Right ventricle myocardium inferior (tissue), 1 donor: ENCODE results near the gene AGMO. TPM values are rescaled to one million over a fixed set of nuclear protein-coding genes. Genes with fewer than 3 reads are reported as not detected.

Experiments used
- ATAC-seq: fragments of 200-7000 bp; cut with Tn5 transposase; one replicate; pipeline ENCODE4 v1.9.1; 2020; ENCODE audit warnings: mild to moderate bottlenecking, moderate library complexity
- DNase-seq: peaks from one replicate; pipeline ENCODE4 v3.0.0; 2021; ENCODE audit errors: missing footprints
- intact Hi-C: fragments of 100-400 bp; cut with DNase I; formaldehyde crosslinking; loops from one replicate; pipeline ENCODE4 v1.11.0; 2022
- total RNA-seq: library from RNA; stranded (reverse); fragmentation: NEBNext Ultra II Directional; extraction: Animal tissue kit (Norgen Biotek cat#: 25700); gene quantifications from one replicate; pipeline ENCODE4 v1.2.1, GENCODE V29; 2021
- donor health status: DM: no; HTN: yes; CAD: no; lungs with severe emphysema.

AGMO gene
- total RNA-seq, 1 donor from 2014 or later = 0.16 TPM

DNA sequence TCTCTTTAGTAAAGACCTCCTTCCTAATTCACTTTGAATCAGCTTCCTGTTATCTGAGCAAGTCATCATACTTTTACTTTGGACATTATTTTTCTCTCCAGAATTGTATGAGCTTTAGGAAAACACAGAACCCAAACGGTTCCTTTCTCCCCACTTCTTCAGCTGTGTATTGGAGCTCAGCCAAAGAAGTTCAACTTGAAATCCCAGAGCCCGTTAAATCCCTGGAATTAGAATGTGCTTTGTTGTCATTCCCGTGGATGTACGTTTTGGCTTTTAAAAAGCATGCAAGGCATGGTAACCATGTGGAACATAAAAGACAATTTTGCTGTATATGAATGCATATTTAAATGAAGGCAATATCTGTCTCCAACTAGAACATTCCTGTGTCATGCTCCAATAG, 46.6 kb downstream of the AGMO start:
- ATAC-seq (no peak), DNase-seq (no peak)
- intact Hi-C loops = no loop called here

DNA sequence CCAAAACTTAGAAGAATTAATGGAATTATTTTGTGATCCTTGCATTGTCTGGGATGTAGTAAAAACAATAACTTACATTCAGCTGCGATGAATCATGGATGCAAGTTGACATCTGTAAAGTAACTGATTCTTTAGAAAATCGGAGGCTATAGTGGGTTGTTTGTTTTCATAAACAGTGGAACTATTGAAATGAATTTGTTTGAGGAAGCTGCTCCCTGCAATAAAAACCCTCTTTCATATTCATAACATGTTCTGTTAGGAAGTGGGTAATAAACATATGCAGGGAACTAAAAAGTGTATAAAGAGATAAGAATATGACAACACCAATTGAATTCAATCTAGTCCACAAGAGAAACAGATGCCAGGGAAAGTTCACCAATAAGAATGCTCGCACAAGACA, 53.6 kb downstream of the AGMO start:
- intact Hi-C loops = no loop called here
- no peak for ATAC-seq
- DNase-seq = no peak

DNA sequence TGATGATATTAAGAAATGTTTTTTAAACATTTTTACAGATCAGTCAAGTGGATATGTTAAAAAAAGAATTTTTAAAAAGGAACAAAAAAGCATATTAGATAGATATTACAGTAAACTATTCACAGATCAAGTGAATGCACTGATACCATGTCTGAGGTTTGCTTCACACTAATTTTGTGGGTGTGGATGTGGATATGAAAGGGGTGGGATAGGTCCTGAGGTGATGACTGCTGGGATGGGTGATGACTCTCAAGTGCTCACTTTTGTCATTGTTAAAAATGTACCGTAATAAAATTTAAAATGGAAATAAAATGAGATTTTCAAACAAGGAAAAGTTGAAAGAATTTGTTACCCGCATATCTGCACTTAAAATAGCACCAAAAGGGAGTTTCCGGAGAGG, 54.1 kb downstream of the AGMO start:
- ATAC-seq (no peak), DNase-seq (no peak)
- intact Hi-C loops = no loop called here

DNA sequence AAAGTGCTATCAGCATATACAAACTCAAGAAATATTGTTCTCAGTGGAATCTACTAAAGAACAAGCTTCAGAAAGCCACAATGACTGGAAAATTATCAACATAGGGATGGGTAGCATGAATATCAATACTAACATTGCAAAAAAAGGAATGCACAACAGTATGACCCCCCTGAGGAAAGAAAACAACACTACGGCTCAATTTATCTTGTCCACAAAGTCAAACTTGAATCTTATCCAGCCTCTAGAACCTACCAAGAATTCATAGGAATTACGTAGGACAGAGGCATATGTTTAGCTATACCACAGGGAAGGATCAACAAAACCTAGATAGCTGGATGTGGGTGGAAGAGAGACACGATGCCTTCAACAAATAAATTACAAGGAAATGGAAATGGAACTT, 54.6 kb downstream of the AGMO start:
- DNase-seq (no peak), ATAC-seq (no peak)
- intact Hi-C loops = no loop called here

DNA sequence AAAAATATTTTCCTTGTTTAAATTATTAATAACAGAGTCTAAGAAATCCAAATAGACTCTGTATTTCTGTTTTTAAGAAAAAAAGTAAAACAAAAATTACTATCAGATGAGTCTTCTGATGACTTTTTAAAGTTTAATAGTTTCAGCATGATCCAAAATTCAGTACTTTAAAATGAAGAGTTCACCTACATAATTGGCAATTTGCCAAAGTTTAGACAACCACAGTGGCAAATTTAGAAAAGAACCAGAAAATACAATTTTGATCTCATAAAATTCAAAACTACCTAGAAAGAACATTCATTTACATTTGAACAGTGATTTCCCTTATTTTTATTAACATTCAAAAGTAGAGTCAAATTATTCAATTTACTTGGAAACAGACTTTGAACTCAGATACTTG, 56.1 kb downstream of the AGMO start:
- no peak for DNase-seq
- intact Hi-C loops = no loop called here
- no peak for ATAC-seq

DNA sequence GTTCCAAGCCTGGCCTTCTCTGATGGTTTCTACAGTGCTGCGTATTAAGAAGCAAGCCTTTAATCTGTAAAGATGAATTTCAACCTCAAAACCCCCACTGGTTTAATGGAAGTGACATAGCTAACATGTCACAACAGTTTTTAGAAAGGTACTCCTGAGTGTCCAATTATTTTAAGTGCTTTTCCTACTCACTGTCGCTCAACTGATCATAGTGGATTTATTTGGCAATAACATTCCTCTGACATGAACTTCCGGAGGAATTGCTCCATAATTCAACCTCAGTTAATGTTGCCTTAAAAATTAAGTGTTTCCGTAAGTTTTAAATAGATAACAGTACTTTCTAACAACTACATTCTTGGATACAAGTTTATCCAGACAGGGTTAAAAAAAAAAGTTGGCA, 57.5 kb downstream of the AGMO start:
- ATAC-seq (no peak), DNase-seq (no peak)
- intact Hi-C loops = no loop called here

DNA sequence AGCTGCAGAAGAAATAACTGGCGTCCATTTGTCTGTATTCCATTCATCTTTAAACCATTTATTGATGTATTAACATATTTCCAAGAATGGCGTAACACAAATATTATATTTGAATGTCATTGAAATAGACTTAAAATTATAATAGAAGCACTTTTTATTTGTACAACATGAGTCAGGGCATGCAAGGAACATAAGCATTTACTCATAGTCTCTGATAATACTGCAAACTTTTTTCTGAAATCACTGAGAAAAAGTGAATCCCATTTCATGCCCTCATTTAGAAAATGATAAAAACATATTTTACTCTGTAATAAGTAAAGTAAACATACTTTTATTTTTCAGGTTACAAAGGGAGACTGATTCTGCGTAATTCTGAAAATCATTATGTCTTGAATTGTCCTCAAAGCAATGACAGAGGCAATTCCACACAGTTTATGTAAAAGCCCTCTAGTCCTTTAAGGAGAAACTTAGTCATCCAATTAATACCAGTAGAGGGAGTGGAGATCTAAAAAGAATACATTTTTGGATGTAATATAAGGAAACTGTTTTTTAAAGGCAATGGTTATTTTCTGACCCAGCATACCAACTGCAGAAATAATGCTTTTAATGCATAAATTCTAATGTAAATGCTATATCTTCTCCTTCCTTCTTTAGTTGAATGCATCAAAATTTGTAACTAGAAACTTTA, 58.1 kb downstream of the AGMO start:
- ATAC-seq (no peak), DNase-seq (no peak)
- intact Hi-C loops = no loop called here

DNA sequence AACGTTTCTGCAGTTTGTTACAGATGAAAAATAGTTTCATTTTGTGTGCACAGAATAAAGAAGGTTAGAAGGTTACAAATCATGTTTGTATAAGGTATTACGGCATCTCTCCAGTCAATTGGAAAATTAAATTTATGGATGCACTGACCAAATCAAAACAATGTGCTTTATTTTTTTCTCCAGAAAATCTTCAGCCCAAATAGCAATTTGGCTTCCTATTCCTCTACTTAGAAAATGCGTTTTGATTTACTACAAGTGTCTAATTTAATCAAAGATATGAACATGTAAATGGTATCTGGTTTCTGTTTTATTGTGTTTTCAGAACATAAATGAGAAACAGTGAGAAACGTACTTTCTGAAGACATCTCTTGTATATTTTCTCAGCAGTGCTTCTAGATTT, 63.4 kb downstream of the AGMO start:
- intact Hi-C loops = no loop called here
- DNase-seq = no peak
- no peak for ATAC-seq

DNA sequence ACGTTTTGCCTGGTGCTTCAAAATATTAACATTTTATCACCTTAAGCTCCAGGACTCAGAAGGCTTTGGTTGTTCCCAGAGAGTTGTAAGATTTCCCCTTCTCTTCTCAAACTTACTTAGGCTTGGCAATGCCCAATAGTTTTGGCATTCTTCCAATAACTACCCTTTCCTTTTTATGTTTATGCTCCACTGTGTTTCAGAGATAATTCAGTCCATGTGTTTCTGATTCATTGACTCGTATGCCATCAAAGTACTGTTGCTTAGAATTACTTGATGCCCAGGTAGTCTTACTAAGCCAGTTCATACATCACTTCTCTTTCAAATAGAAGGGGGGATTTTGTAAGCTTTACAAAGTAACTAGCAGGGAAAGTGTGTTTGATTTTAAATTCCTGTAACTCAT, 66.6 kb downstream of the AGMO start:
- no peak for ATAC-seq
- DNase-seq = no peak
- intact Hi-C loops = no loop called here

DNA sequence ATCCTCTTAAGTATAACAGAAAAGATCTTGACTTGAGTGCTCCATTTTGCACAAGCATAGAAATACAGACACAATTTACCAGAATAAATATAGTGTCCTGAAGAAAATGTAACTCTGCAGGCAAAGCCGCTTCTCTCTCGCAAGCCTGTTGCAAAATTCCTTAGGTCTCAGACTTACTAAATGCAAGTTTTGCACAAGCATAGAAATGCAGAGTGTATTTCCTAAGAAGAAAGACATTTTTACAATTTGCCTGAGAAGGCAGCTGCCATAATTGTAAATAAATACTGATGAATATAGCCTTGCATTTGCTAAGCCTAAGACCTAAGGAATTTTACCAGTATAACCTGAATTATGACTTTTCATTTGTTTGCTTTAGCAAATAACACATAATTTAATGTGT, 67.1 kb downstream of the AGMO start:
- intact Hi-C loops = no loop called here
- ATAC-seq = no peak
- no peak for DNase-seq

DNA sequence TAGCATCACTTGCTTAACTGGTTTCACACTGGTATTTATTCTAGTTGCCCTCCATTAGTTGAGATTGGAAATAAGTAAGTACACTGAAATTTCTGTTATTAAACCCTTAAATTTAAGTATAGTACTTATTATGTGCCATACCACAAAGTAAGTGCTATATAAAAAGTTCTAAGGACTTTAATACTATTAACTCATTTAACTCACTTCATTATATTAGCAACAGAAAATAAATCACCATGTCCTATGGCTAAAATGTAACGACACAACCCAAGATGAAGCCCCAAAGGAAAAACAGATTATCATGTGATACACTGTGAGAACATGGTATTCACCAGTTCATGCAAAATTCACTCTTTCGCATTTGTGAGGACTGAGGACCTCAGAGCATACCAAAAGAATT, 70.5 kb downstream of the AGMO start:
- intact Hi-C loops = no loop called here
- ATAC-seq (no peak), DNase-seq (no peak)

DNA sequence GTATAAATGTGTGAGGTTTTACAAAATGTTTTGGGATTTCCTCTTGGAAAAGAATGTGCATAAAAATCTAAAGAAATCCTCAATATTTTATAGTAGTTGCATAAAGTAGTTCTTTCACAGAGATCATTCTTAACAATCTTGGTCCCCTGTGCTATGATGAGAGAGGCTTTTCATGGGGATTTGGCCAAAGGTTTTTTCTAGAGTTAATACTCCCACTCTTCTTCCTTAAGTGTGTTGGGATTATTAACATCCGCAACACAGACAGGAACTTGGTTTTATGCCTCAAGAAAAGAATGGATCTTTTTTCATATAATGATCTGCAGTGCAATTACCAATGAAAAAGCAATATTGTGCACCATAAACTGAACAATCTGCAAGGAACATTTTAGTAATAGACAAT, 71.5 kb downstream of the AGMO start:
- ATAC-seq (no peak), DNase-seq (no peak)
- intact Hi-C loops = no loop called here

DNA sequence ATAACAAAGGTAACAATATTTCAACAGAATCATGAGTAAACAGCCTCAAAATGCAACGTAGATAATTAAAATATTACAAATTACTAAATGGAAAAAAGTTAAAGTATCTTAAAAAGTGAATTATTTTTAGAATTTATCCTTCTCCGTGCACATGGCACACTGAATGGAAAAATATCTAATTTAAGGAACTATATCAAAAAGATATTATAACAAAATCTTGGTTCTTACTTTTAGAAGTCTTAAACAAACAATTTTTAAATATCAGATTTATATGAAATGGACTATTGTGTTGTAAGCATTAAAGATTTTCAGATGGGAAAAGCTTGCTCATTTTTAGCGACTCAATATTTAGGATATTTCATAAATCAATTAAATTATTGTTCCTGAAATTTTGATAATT, 72.0 kb downstream of the AGMO start:
- intact Hi-C loops = no loop called here
- no peak for ATAC-seq
- DNase-seq = no peak

DNA sequence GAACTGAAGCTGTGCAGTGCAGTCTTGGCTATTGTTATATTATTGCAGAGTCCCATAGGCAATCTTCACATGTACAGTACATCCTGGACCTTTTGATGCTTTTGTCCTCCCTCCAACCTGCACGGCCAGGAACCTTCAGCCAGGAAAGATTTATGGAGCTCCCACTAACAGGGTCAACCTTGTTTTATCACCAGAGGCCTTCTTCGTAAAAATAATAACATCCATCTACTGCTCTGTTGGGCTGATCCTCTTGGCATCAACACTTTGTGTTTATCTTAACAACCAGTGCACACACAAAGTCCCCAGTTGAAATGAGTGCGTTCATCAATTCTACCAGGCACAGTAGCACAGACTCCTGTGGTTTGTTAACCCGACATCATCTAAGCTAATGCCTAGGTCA, 72.4 kb downstream of the AGMO start:
- ATAC-seq (peak; percentile 56), DNase-seq (no peak)
- intact Hi-C loops = no loop called here

DNA sequence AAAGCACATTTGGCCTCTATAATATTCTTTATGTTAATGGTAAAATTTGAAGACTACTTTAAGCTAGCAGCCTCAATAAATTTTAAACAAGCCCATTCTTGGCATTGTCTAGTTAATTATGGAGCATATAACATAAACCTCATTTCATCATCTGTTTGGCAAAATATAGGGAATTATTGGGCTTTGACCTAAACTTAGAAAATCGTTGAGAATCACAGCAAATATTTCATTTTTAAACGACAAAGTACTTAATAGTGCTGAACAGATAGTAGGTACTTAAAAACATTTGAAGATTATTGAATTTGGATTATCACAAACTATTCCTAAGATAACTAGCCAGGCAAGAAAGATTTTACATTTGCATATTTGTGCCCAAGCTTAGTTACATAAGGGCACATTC, 73.4 kb downstream of the AGMO start:
- intact Hi-C loops = no loop called here
- ATAC-seq (no peak), DNase-seq (no peak)

DNA sequence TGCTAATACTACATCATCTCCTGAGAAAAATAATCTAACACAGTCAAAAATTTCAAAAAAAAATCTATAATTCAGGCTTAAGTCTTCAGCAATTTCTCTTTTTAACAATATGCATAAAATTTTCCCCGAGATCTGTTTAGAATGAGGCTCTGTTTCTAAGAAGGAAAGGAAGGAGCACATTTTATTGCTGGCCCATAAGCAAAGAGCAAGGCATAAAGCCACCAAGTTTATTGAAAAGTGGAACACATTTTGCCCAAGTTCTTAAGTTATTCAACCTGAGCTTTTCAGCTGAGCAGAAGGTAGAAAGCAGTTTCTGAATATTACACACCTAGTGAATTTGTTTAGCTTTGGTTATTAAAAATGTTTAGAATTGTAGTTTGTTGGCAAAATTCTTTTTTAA, 73.9 kb downstream of the AGMO start:
- intact Hi-C loops = no loop called here
- no peak for DNase-seq
- no peak for ATAC-seq

DNA sequence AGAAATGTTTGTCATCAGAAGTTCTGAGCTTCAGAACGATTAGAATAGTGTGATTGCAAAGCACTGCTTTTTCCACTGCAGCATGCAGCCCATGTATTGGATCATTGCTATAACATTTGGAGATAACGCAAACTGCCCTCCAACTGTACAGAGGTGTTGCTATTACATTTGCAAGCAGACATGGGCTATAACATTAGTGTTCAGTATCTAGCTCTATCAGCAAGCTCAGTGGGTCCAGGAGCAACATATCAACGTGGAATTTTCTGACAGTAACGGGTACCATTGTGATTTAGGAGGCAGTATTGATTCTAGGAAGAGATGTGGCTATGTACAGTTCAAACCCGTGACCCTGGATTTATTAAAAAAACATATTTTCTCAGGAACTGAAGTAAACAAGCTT, 75.8 kb downstream of the AGMO start:
- no peak for DNase-seq
- intact Hi-C loops = no loop called here
- ATAC-seq = no peak

DNA sequence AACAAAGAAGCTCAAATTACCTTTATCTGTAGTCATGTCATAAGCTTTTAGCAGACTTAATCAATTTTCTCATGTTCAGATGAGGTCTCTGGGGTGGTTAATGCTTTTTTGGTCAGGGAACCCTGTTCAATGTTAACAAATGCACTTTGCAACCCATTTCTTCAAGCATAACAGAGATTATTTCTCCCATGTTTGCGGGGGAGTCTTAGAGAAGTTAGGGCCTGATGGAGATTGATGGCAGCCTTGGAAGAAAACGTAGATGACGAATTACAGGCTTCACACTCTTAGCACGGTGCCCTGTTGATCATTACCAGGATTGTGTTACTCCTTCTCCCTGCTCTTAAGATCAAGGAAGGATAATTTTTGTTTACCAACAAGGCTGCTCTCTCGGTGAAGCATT, 76.4 kb downstream of the AGMO start:
- no peak for ATAC-seq
- no peak for DNase-seq
- intact Hi-C loops = no loop called here

DNA sequence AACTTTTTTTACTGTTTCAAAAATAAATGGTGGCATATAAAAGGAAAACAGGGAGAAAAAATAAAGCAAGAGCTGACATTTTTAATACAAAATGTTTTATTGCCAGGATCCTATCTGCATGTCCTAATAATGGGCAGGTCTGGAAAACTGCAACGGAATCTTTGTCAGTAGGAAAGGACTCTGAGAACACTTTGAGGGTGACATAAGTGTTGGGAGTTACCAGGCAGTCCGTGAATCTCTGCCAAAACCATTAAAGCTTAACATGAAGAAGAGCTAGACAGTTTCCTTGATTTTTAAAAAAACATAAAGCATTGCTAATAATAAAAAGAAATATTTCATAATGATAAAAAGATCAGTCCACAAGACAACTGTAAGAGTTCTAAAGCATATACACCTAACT, 80.7 kb downstream of the AGMO start:
- ATAC-seq (no peak), DNase-seq (no peak)
- intact Hi-C loops = no loop called here

DNA sequence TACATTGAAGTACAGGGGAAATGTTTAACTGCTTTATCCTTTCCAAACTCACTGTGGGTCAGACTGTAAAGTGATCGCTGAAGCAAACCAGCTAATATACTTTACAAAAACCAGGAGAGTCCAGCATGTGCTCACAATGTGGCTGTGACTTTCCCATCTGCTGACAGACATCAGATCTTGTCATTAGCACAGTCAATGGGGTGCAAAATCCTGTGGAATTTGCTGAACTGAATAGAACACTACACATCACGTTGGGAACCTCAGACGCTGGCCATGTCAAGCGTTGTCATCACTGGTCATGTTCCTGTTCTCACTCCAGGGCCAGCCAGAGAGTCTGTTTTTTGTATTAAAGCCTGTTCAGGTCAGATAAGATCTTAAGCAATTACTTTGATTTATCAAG, 83.4 kb downstream of the AGMO start:
- intact Hi-C loops = no loop called here
- ATAC-seq = no peak
- DNase-seq = no peak

DNA sequence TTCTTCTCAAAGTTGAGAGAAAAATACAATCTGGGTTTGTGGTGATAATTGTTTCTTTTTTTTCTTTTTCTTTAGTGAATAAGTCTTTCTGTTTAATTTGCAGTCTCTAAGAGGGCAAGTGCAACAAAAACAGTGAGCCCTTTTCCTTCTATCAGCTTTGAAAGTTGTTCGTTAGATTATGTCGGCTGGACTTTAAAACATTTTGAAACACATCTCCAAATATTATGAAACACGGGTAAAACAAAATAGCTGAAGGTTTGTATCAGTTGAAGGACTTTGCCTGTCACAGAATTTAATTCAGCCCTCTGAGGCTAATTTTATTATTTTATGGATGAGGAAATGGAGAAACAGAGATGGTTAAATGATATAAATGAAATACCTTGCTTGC, 85.3 kb downstream of the AGMO start:
- no peak for ATAC-seq
- no peak for DNase-seq
- intact Hi-C loops = no loop called here
